SK-N-SH (cell line): ENCODE measurements around the gene AGBL4. TPM values are rescaled to one million over a fixed set of nuclear protein-coding genes. Genes with fewer than 3 reads are reported as not detected.

Experiments used
- CTCF ChIA-PET: fragments of 300-600, 350-600 bp; formaldehyde crosslinking; extraction: SDS; loops from one replicate; lab custom pipeline; 2021; lab: Yijun Ruan, JAX
- POLR2A ChIA-PET: fragments of 350-600 bp; sonication (Branson Sonifier 250); formaldehyde crosslinking; extraction: SDS; loops from one replicate; lab custom pipeline; 2020; ENCODE audit warnings: antibody characterized with exemption, inconsistent platforms; lab: Yijun Ruan, JAX
- DNase-seq: peaks from one replicate; pipeline ENCODE4 v3.0.0; 2012
- H2AFZ ChIP-seq: fragments of 200-600 bp; sonication (generic); 2 replicates; pipeline ENCODE4 v1.8.1; 2016; ENCODE audit warnings: antibody characterized with exemption, mild to moderate bottlenecking, low read depth
- H3F3A ChIP-seq: fragments of 200-600 bp; sonication (generic); replicated peaks from 2 replicates; pipeline ENCODE3; 2016; ENCODE audit warnings: antibody characterized with exemption, mild to moderate bottlenecking; ENCODE audit not compliant: insufficient read depth
- H3K27ac ChIP-seq, 2 experiments: fragments of 200-500 bp in 1 of 2; fragments of 200-600 bp in 1 of 2; sonication (Bioruptor generic) in 1 of 2; sonication (generic), shearing (Covaris generic) in 1 of 2; 2 replicates each; pipeline versions ENCODE4 v1.5.1 to v1.6.1; 2014 to 2016; ENCODE audit warnings: low read depth in 2 of 2, inconsistent platforms in 1 of 2, low read length in 1 of 2, mild to moderate bottlenecking in 1 of 2, mixed read lengths in 1 of 2
- H3K27me3 ChIP-seq: fragments of 200-600 bp; sonication (generic), shearing (Covaris generic); 2 replicates; pipeline ENCODE4 v1.6.1; 2016; ENCODE audit warnings: mixed run types; ENCODE audit not compliant: insufficient read depth
- H3K36me3 ChIP-seq, 2 experiments: fragments of 200-500 bp in 1 of 2; fragments of 200-600 bp in 1 of 2; sonication (Bioruptor generic) in 1 of 2; sonication (generic) in 1 of 2; replicated peaks in 1 of 2; 2 replicates each; pipeline versions ENCODE3 to v1.5.1; 2014 to 2016; ENCODE audit warnings: low read length in 1 of 2, mild to moderate bottlenecking in 1 of 2; ENCODE audit not compliant: insufficient read depth in 2 of 2, control insufficient read depth in 1 of 2
- H3K4me1 ChIP-seq, 2 experiments: fragments of 200-500 bp in 1 of 2; fragments of 200-600 bp in 1 of 2; sonication (Bioruptor generic) in 1 of 2; sonication (generic), shearing (Covaris generic) in 1 of 2; 2 replicates each; pipeline versions ENCODE4 v1.5.1 to v1.6.1; 2014 to 2016; ENCODE audit warnings: low read depth in 1 of 2, low read length in 1 of 2, mixed run types in 1 of 2; ENCODE audit not compliant: insufficient read depth in 2 of 2, control insufficient read depth in 1 of 2
- H3K4me2 ChIP-seq: fragments of 200-600 bp; sonication (generic), shearing (Covaris generic); 2 replicates; pipeline ENCODE4 v1.6.1; 2017; ENCODE audit warnings: mixed run types
- H3K4me3 ChIP-seq, 2 experiments: fragments of 200-500 bp in 1 of 2; fragments of 200-600 bp in 1 of 2; sonication (Bioruptor generic) in 1 of 2; sonication (generic), shearing (Covaris generic) in 1 of 2; 2 replicates each; pipeline versions ENCODE4 v1.5.1 to v1.8.1; 2014 to 2016; ENCODE audit warnings: low read depth in 2 of 2, inconsistent platforms in 1 of 2, low read length in 1 of 2, mild to moderate bottlenecking in 1 of 2, mixed read lengths in 1 of 2, moderate library complexity in 1 of 2
- H3K79me2 ChIP-seq: fragments of 200-600 bp; sonication (generic); 2 replicates; pipeline ENCODE4 v1.8.1; 2017; ENCODE audit warnings: mild to moderate bottlenecking; ENCODE audit not compliant: insufficient read depth
- H3K9ac ChIP-seq: fragments of 200-600 bp; sonication (generic); 2 replicates; pipeline ENCODE4 v1.6.1; 2017; ENCODE audit warnings: mixed run types
- H3K9me2 ChIP-seq: fragments of 200-600 bp; sonication (generic); 2 replicates; pipeline ENCODE4 v1.6.1; 2017; ENCODE audit warnings: mixed run types
- H3K9me3 ChIP-seq: fragments of 200-600 bp; sonication (generic); 2 replicates; pipeline ENCODE4 v1.6.1; 2017; ENCODE audit warnings: mixed run types, mild to moderate bottlenecking, moderate library complexity
- H4K20me1 ChIP-seq: fragments of 200-600 bp; sonication (generic); 2 replicates; pipeline ENCODE4 v1.6.1; 2017; ENCODE audit warnings: mild to moderate bottlenecking, mixed run types; ENCODE audit not compliant: insufficient read depth
- CHD2 ChIP-seq: fragments of 150-350 bp; IDR thresholded peaks from 2 replicates; pipeline ENCODE4 v1.6.1; 2018; ENCODE audit warnings: low read length; ENCODE audit not compliant: partially characterized antibody
- ELF1 ChIP-seq: IDR thresholded peaks from 2 replicates; pipeline ENCODE4 v1.4.0; 2012
- EP300 ChIP-seq, 2 experiments: IDR thresholded peaks; 2 replicates each; pipeline versions ENCODE4 v1.4.0 to v1.6.1; 2012; ENCODE audit warnings: borderline replicate concordance in 1 of 2, low read depth in 1 of 2, low read length in 1 of 2
- EZH2phosphoT487 ChIP-seq: fragments of 200-600 bp; sonication (generic); IDR thresholded peaks from 2 replicates; pipeline ENCODE4 v1.6.1; 2017; ENCODE audit warnings: low read depth, mixed run types, mild to moderate bottlenecking, antibody characterized with exemption, moderate library complexity, borderline replicate concordance
- GABPA ChIP-seq: IDR thresholded peaks from 2 replicates; pipeline ENCODE4 v1.4.0; 2012; ENCODE audit warnings: low read depth, mild to moderate bottlenecking
- GATA2 ChIP-seq: sonication (generic); formaldehyde crosslinking; IDR thresholded peaks from 2 replicates; pipeline ENCODE4 v1.5.0; 2020; ENCODE audit warnings: mild to moderate bottlenecking, missing genetic modification reagents
- IRF3 ChIP-seq: fragments of 150-350 bp; IDR thresholded peaks from 2 replicates; pipeline ENCODE4 v1.6.1; 2016; ENCODE audit warnings: mild to moderate bottlenecking, low read depth, low read length
- MEF2A ChIP-seq: IDR thresholded peaks from 2 replicates; pipeline ENCODE4 v1.4.0; 2012; ENCODE audit warnings: low read depth, borderline replicate concordance
- MXI1 ChIP-seq: IDR thresholded peaks from 2 replicates; pipeline ENCODE4 v1.6.1; 2012; ENCODE audit warnings: mild to moderate bottlenecking, low read depth, low read length, improper control_type of control experiment
- NRF1 ChIP-seq: IDR thresholded peaks from 2 replicates; pipeline ENCODE4 v1.6.1; 2012; ENCODE audit warnings: low read depth, mild to moderate bottlenecking, low read length
- RFX5 ChIP-seq: IDR thresholded peaks from 2 replicates; pipeline ENCODE4 v1.6.1; 2012; ENCODE audit warnings: mild to moderate bottlenecking, improper control_type of control experiment, low read length
- RXRA ChIP-seq: IDR thresholded peaks from 2 replicates; pipeline ENCODE4 v1.4.0; 2012; ENCODE audit warnings: low read depth, mild to moderate bottlenecking, borderline replicate concordance
- SIN3A ChIP-seq: IDR thresholded peaks from 2 replicates; pipeline ENCODE4 v1.6.1; 2012; ENCODE audit warnings: low read depth, mild to moderate bottlenecking, low read length, moderate library complexity, borderline replicate concordance
- TAF1 ChIP-seq: IDR thresholded peaks from 2 replicates; pipeline ENCODE4 v1.6.1; 2012; ENCODE audit warnings: low read depth, mild to moderate bottlenecking, low read length, moderate library complexity, borderline replicate concordance
- TCF12 ChIP-seq: IDR thresholded peaks from 2 replicates; pipeline ENCODE4 v1.4.0; 2012
- USF2 ChIP-seq: fragments of 150-350 bp; IDR thresholded peaks from 2 replicates; pipeline ENCODE4 v1.6.1; 2017; ENCODE audit warnings: antibody characterized with exemption, low read length, low read depth, borderline replicate concordance
- YY1 ChIP-seq: IDR thresholded peaks from 2 replicates; pipeline ENCODE4 v1.4.0; 2012; ENCODE audit warnings: low read depth, mild to moderate bottlenecking
- WGBS: methylation state at CpG from one replicate; pipeline ENCODE4 v1.1.6; 2017; ENCODE audit warnings: low lambda C conversion rate; 5-methylcytosine and 5-hydroxymethylcytosine counted together
- polyA plus RNA-seq, 3 experiments: library from polyadenylated mRNA; depleted of rRNA; stranded (reverse); fragments of >200 nt; gene quantifications; 2 replicates each; pipeline ENCODE4 v1.2.3, GENCODE V29; 2012
- TF ChIP-seq, protein P1 (sequence below): IDR thresholded peaks from 2 replicates; pipeline ENCODE4; 2012
- TF ChIP-seq, protein P2 (sequence below): IDR thresholded peaks from 2 replicates; pipeline ENCODE4 v1.4.0; 2012; ENCODE audit warnings: low read depth
- TF ChIP-seq, protein P3 (sequence below): fragments of 200-600 bp; sonication (generic); IDR thresholded peaks from 2 replicates; pipeline ENCODE4 v1.6.1; 2017; ENCODE audit warnings: antibody characterized with exemption, mild to moderate bottlenecking, moderate library complexity

Gene AGBL4
- polyA plus RNA-seq, 1 of the 3 experiments (the other 2 are of a cell fraction): 0.07 TPM

GRCh38 chr1:48810740-48811139 is 1213.0 kb downstream of the AGBL4 start:
- H4K20me1 ChIP-seq: no peaks in the 10 kb centered on the region
- no peaks in the 10 kb centered on the region for H3F3A ChIP-seq
- H3K9me3 ChIP-seq: no peaks in the 10 kb centered on the region
- TF ChIP-seq TCF12: peak; percentile 13; the same call in 1 of the 2 replicates
- no peak for TF ChIP-seq ELF1
- TF ChIP-seq, protein P1, sequence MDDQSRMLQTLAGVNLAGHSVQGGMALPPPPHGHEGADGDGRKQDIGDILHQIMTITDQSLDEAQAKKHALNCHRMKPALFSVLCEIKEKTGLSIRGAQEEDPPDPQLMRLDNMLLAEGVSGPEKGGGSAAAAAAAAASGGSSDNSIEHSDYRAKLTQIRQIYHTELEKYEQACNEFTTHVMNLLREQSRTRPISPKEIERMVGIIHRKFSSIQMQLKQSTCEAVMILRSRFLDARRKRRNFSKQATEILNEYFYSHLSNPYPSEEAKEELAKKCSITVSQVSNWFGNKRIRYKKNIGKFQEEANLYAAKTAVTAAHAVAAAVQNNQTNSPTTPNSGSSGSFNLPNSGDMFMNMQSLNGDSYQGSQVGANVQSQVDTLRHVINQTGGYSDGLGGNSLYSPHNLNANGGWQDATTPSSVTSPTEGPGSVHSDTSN: 0 out of 2 replicates have a peak, but pooled peaks have one; percentile 4
- no peaks in the 10 kb centered on the region for H3K36me3 ChIP-seq
- peak overlapping the region in 1 of 2 experiments; percentile 43; a peak in 1 of 4 replicates for H3K27ac ChIP-seq
- no peak for DNase-seq
- no peaks in the 10 kb centered on the region for H3K9me2 ChIP-seq
- 36% methylated on average over 3 of the region's 4 CpGs for WGBS
- H2AFZ ChIP-seq: no peak overlapping the region
- H3K27me3 ChIP-seq: no peaks in the 10 kb centered on the region
- no peak overlapping the region for H3K4me3 ChIP-seq
- H3K9ac ChIP-seq: no peak overlapping the region
- CTCF ChIA-PET: interaction anchor here (0.6 to 1.6 kb wide), 5 partner anchors 9 to 388 kb away, joined by 3 to 6 read pairs (median 4); no protein-coding TSS in a partner anchor
- H3K4me2 ChIP-seq: no peak overlapping the region
- H3K4me1 ChIP-seq: peaks cover 0 to 4% of the 10 kb centered on the region in 2 experiments; a peak in 2 of 4 replicates
- no peaks in the 10 kb centered on the region for H3K79me2 ChIP-seq
- POLR2A ChIA-PET: no interaction called here

DNA sequence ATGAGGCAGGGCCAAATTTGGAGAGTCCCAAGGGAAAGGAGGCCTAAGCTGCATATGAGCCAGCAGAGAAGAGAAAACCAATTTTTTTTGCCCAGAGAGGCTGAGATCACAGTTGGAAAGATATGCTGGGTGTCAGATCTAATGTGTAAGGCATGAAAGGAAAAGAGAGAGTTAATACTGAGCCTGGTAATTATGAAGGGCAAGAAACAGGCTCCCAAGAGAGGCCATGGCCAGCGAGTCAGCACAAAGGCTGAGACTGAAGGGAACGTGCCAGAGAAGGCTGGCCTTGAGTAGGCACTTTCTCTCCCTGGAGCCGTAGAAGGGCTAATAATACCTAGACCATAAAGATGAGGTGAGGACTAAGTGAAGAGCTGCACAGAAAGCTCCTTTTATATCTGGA is 1215.3 kb downstream of the AGBL4 start:
- Histone ChIP-seq H3K36me3 (no peaks in the 10 kb centered on the region), H3K4me2 (no peak overlapping the region), H3K4me1 (peaks cover 0 to 4% of the 10 kb centered on the region in 2 experiments; a peak in 1 of 4 replicates), H3F3A (no peaks in the 10 kb centered on the region), H3K9me2 (no peaks in the 10 kb centered on the region), H4K20me1 (no peaks in the 10 kb centered on the region), H3K79me2 (no peaks in the 10 kb centered on the region), H3K9me3 (no peaks in the 10 kb centered on the region), H3K27ac (no peak overlapping the region), H2AFZ (no peak overlapping the region), H3K27me3 (no peaks in the 10 kb centered on the region), H3K9ac (no peak overlapping the region), H3K4me3 (no peak overlapping the region)
- TF ChIP-seq RXRA (no peak), NRF1 (no peak), GATA2 (CRISPR knock-in tag) (no peak), YY1 (no peak), MXI1 (no peak), CHD2 (no peak), TAF1 (no peak), USF2 (no peak), GABPA (no peak), EZH2phosphoT487 (no peak), RFX5 (no peak), EP300 (IDR thresholded peaks at IDR 0.05; ENCODE audit: borderline replicate concordance in 1 of 2, low read depth in 1 of 2, low read length in 1 of 2) (no peak), MEF2A (no peak), IRF3 (no peak), SIN3A (no peak)
- TF ChIP-seq, protein P2, sequence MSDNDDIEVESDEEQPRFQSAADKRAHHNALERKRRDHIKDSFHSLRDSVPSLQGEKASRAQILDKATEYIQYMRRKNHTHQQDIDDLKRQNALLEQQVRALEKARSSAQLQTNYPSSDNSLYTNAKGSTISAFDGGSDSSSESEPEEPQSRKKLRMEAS: no peak
- TF ChIP-seq, protein P1: no peak
- TF ChIP-seq, protein P3, sequence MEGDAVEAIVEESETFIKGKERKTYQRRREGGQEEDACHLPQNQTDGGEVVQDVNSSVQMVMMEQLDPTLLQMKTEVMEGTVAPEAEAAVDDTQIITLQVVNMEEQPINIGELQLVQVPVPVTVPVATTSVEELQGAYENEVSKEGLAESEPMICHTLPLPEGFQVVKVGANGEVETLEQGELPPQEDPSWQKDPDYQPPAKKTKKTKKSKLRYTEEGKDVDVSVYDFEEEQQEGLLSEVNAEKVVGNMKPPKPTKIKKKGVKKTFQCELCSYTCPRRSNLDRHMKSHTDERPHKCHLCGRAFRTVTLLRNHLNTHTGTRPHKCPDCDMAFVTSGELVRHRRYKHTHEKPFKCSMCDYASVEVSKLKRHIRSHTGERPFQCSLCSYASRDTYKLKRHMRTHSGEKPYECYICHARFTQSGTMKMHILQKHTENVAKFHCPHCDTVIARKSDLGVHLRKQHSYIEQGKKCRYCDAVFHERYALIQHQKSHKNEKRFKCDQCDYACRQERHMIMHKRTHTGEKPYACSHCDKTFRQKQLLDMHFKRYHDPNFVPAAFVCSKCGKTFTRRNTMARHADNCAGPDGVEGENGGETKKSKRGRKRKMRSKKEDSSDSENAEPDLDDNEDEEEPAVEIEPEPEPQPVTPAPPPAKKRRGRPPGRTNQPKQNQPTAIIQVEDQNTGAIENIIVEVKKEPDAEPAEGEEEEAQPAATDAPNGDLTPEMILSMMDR: no peak
- no peak for DNase-seq
- ChIA-PET CTCF (interaction anchor here (1.7 kb wide), 1 partner anchor 9 kb away, joined by 7 read pairs; no protein-coding TSS in a partner anchor), POLR2A (no interaction called here)
- 76% methylated on average over 3 of the region's 3 CpGs for WGBS
